G401.6 (cell line): ENCODE measurements around the gene IGDCC3.

Experiments
- FAIRE-seq: peaks from 2 replicates; lab custom pipeline; 2012; peaks lifted over from hg19 to GRCh38; lab: Jason Lieb, UNC

The IGDCC3 gene

GRCh38 chr15:65377976-65378366, at the start of gene IGDCC3:
Gene IGDCC3, minus strand, starts transcription at chr15:65378002. Its CDS starts 214 bp downstream, at chr15:65377788.
- no peak for FAIRE-seq

GRCh38 chr15:65426216-65426853, 48.5 kb upstream of the IGDCC3 start:
- FAIRE-seq: no peak

- FAIRE-seq: no peak
Observed at GRCh38 chr15:65424683-65425082, 46.9 kb upstream of the IGDCC3 start.

GRCh38 chr15:65423976-65424679, 46.3 kb upstream of the IGDCC3 start:
- no peak for FAIRE-seq

- FAIRE-seq: no peak
Observed at GRCh38 chr15:65423150-65423975, 45.6 kb upstream of the IGDCC3 start.

GRCh38 chr15:65421360-65422215, 43.8 kb upstream of the IGDCC3 start:
- peak; percentile 82 for FAIRE-seq

DNA sequence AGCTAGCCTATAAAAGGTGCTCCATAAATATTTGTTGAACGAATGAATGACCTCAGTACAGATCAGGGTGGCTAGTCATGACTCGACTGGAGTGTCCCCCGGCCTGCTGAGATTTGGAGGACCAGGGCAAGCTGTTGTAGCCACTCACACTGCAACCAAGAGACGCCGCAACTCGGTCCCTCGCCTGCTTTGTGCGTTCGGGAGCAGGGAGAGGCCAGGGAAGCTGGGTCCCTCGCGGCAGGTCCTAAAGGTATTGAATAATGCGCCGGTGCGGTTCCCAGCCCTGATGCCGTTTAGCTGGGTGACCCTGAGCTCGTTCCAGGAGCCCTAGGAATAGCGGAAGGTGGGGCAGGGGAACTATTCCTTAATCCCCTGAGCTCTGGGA, 43.2 kb upstream of the IGDCC3 start:
- no peak for FAIRE-seq

DNA sequence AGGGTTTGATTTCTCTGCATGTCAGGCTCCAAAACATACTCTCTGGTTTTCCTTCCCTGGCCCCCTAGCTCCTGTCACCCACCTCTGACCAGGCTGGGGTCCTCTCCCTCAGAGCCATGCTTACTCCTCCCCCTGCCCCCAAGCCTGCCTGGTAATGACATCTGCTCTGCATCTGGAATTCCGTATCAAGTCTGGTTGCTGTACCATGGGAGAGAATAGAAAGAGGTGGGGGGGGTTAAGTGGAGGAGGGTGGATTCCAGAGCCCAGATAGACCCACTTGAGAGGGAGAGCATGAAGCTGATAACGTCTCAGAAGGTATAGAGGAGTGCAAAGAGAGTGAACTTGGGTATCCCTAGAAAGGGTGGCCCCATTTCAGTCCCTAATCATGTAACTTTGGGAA, 40.8 kb upstream of the IGDCC3 start:
- FAIRE-seq: no peak

GRCh38 chr15:65416845-65417416, 39.1 kb upstream of the IGDCC3 start:
- no peak for FAIRE-seq

GRCh38 chr15:65414841-65415621, 37.2 kb upstream of the IGDCC3 start:
- no peak for FAIRE-seq

- no peak for FAIRE-seq
Observed at GRCh38 chr15:65413760-65414144, 36.0 kb upstream of the IGDCC3 start.

DNA sequence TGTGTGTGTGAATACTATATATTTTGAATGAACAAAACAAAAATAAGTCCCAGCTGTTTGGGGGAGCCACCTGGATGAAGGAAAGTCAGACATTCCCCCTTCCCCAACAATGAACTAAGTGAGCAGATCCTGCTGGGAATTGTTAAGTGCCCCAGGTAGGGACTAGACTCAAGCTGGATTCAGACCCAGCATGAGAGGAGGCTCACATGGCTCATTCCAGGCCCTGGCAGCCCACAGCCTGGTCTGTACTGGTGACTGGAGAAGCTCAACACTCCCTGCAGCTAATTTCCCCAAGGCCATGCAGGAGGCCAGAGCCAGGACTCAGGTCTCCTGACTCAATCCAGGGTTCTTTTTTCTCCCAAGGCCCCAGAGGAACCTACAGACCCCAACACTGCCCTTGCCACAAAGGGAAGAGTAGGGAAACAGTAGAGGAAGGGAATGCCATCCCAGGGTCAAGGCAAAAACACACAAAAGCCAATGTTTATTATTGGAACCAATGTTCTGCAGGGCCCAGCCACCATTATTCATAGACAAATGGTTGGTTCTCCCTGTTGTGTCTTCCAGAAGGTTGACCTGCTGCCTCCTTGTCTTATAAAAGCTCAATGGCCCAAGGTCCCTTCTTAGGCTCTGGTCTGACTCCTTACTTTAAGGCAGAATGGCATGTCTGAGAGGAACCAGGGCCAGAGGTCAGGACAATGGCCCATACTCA, 35.4 kb upstream of the IGDCC3 start:
- no peak for FAIRE-seq

DNA sequence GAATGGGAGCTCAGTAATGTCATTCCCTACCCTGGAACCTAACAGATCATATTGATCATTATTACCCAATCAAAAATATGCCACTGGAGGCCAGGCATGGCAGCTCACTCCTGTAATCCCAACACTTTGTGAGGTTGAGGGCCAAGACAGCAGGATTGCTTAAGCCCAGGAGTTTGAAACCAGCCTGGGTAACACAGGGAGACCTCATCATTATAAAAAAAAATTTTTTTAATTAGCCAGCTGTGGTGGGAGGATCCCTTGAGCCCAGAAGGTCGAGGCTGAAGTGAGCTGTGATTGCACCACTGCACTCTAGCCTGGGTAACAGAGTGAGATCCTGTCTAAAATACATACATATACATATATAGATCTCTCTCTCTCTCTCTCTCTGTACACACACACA, 34.8 kb upstream of the IGDCC3 start:
- FAIRE-seq: no peak

DNA sequence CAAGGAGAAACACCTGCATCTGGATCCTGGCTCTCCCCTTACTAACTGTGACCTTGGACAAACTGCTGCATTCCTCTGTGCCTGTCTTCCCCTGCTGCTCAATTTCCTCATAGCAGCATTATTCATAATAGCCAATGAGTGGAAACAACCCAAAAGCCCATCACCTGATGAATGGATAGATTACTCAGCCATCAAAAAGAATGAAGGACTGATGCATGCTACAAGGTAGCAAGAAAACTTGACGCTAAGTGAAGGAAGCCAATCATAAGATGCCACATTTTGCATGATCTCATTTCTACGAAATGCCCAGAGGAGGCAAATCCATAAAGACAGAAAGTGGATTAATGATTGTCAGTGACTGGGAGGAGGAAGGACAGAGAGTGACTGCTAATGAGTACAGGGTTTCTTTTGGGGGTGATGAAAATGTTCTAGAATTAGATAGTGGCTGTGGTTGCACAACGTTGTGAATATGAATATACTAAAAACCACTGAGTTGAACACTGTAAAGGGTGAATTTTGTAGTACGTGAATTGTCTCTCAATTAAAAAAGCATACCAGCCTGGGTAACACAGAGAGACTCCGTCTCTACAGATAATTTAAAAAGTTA, 33.8 kb upstream of the IGDCC3 start:
- FAIRE-seq: no peak

DNA sequence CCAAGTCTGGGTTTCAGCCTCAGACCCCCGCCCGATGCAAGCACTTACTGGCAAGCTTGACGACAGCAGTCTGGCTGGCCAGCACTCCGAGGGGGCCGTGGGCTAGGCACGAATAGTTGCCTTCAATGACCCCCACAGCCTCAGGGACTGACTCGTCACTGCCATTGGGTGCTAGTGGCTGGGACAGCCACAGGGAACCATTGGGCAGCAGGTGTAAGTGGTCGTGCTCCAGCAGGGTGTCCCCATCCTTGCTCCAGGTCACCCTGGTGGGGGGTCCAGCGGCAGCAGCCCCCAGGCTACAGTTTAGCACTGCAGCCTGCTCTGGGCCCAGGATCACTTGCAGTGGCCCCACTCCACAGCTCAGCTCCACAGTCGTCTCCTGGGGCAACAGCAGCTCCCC, 33.2 kb upstream of the IGDCC3 start:
- no peak for FAIRE-seq

DNA sequence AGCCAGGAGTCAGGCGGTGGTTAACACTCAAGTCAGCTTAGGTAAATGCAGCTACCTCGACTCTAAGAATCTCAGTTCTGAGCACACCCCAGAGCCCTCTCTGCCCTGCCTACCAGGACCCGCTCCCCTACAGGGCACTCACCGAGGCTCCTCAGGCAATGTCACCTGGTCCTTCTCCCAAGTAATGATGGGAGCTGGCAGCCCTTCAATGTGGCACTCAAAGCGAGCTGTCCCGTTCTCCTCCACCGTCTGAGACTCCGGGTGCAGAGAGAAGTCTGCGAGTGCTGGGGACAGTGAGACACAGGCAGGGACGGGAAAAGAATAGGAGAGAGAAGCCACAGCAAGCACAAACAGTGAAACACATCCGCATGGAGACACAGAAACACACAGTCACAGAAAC, 32.2 kb upstream of the IGDCC3 start:
- no peak for FAIRE-seq

GRCh38 chr15:65409036-65409631, 31.3 kb upstream of the IGDCC3 start:
- FAIRE-seq: no peak

GRCh38 chr15:65408324-65409035, 30.7 kb upstream of the IGDCC3 start:
- no peak for FAIRE-seq

DNA sequence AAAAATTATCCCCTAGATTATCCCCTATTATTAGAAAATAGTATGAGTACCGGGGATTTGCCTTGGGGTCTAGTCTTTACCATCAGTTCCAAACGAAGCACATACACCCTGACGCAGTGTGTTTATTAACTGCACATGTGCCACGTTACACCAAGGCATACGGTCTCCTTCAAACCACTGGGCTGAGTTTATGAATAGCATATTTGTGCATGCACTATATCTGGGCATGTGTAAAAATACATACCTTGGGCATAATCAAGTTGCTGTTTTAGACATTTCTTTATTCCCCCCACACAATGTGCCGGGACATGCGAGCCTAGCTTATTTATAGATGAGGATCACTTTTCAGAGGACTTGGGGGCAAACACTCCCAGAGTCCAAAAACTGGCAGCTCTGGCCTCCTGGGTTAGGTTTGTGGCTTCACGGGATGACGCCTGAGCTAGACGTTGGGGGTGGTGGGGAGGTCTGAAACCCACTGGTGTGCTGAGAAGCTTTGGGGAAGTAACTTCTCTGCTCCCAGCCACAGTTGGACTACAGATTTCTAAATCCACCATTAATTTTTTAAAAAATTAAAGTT, 28.7 kb upstream of the IGDCC3 start:
- FAIRE-seq: no peak
